NB4 (cell line): Measurements from ENCODE around the gene KBTBD13.
"Not testable (repeated sequence)": the region's sequence is repeated elsewhere in the genome, so short reads cannot be mapped to it uniquely, and the experiment has no call there.

Experiments
- DNase-seq: peaks from one replicate; pipeline ENCODE4 v3.0.0; 2010; ENCODE audit warnings: low read depth
- H3K4me3 ChIP-seq: one replicate; pipeline ENCODE4 v1.5.1; 2011; ENCODE audit warnings: mild to moderate bottlenecking, low read depth, low read length, moderate library complexity
- CTCF ChIP-seq: IDR thresholded peaks from one replicate; pipeline ENCODE4 v1.5.1; 2012; ENCODE audit warnings: low read depth, low read length
- MAX ChIP-seq: IDR thresholded peaks from 2 replicates; pipeline ENCODE4 v1.6.1; 2011; ENCODE audit warnings: low read depth, low read length
- MYC ChIP-seq: IDR thresholded peaks from 2 replicates; pipeline ENCODE4 v1.6.1; 2011; ENCODE audit warnings: low read depth, low read length
- POLR2A ChIP-seq: IDR thresholded peaks from 2 replicates; pipeline ENCODE4 v1.6.1; 2011; ENCODE audit warnings: mild to moderate bottlenecking; ENCODE audit not compliant: insufficient read length; ENCODE audit errors: extremely low read depth

Gene KBTBD13

GRCh38 chr15:65088643-65089021 lies 12.1 kb downstream of the KBTBD13 start:
- no peak for TF ChIP-seq MAX
- no peak for TF ChIP-seq CTCF
- no peak for TF ChIP-seq POLR2A
- no peak for TF ChIP-seq MYC
- no peak for DNase-seq
- no peak overlapping the region for H3K4me3 ChIP-seq

GRCh38 chr15:65089206-65089824 lies 12.8 kb downstream of the KBTBD13 start:
- no peak for TF ChIP-seq MAX
- no peak for TF ChIP-seq POLR2A
- TF ChIP-seq CTCF, result no peak
- TF ChIP-seq MYC, result no peak
- no peak for DNase-seq
- H3K4me3 ChIP-seq, result no peak overlapping the region

DNA sequence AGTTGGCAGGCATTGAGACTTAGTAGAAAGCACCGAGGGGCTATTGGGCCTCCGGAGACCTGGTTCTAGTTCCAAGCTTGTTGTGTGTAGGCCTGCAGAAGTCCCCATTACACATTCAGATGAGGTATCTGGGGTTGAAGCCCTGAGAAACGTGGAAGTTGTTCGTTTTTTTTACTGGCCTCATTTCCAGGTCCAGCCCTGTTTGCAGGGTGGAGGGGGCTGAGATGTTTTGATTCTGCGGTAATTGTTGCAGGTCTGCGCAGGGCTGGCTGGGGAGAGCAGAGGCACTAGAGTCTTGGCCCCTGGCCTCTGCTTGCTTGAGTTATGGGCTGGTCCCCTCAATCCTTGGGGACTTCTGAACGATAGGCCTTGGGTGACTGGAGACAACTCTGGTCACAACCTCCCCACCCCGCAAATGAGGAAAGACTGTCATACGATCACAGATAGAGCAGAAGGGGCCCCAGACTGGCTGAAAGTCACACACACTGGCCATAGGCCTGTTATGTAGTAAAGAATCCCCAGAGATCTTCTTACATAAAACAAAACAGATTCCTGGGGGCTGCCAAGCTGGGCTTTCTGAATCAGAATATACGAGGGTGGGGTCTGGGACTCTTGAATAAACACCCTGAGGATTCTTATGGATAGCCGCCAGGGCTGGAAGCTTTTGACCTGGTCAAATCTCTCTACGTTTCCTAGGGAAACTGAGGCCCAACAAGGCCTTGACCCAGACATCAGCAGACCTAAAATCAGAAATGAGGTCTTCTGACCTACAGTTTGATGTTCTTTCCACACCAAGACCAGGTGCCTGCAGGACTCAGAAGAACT lies 15.6 kb downstream of the KBTBD13 start:
- no peak for DNase-seq
- no peak overlapping the region for H3K4me3 ChIP-seq
- no peak for TF ChIP-seq MYC
- TF ChIP-seq CTCF, result no peak
- TF ChIP-seq POLR2A, result no peak
- TF ChIP-seq MAX, result no peak

- H3K4me3 ChIP-seq, result no peak overlapping the region
- no peak for DNase-seq
- TF ChIP-seq POLR2A, result no peak
- no peak for TF ChIP-seq MYC
- TF ChIP-seq CTCF, result no peak
- no peak for TF ChIP-seq MAX
These were observed 16.6 kb downstream of the KBTBD13 start for GRCh38 chr15:65092911-65093792.

- H3K4me3 ChIP-seq, DNase-seq: not testable (repeated sequence)
These were observed 17.2 kb downstream of the KBTBD13 start for GRCh38 chr15:65093793-65094170.
